IgD-negative memory B cell (primary cell): ENCODE measurements around the gene CAMK2D. TPM values are rescaled to one million over a fixed set of nuclear protein-coding genes. Genes with fewer than 3 reads are reported as not detected.

ENCODE experiments used
- H3K27ac Mint-ChIP-seq, 3 donors: one replicate each; pipeline ENCODE4 v1.8.0; 2020 to 2022; ENCODE audit warnings: mild to moderate bottlenecking in 3 of 3, mixed read lengths in 3 of 3, moderate library complexity in 1 of 3
- H3K27me3 Mint-ChIP-seq: one replicate; pipeline ENCODE4 v1.8.0; 2021; ENCODE audit warnings: mixed read lengths
- H3K36me3 Mint-ChIP-seq: one replicate; pipeline ENCODE4 v1.8.0; 2020; ENCODE audit warnings: mild to moderate bottlenecking, mixed read lengths
- H3K4me1 Mint-ChIP-seq, 3 donors: one replicate each; pipeline ENCODE4 v1.8.0; 2020 to 2022; ENCODE audit warnings: mixed read lengths in 3 of 3, mild to moderate bottlenecking in 1 of 3
- H3K4me3 Mint-ChIP-seq, 4 donors: one replicate each; pipeline ENCODE4 v1.8.0; 2020 to 2022; ENCODE audit warnings: mild to moderate bottlenecking in 4 of 4, mixed read lengths in 4 of 4, moderate library complexity in 3 of 4
- H3K9me3 Mint-ChIP-seq, 3 donors: one replicate each; pipeline ENCODE4 v1.8.0; 2020 to 2021; ENCODE audit warnings: mixed read lengths in 3 of 3, mild to moderate bottlenecking in 1 of 3
- polyA plus RNA-seq: library from polyadenylated mRNA; unstranded; fragments of 300-500 nt; fragmentation: Illumina TruSeq; gene quantifications from one replicate; pipeline ENCODE4 v1.2.3, GENCODE V29; 2021

Gene CAMK2D
- polyA plus RNA-seq, 1 donor from 2014 or later = 14.2 TPM

GRCh38 chr4:113505044-113505443, 256.5 kb downstream of the CAMK2D start:
- Mint-ChIP-seq H3K27me3 (no peaks in the 10 kb centered on the region), H3K27ac (no peak overlapping the region), H3K9me3 (no peaks in the 10 kb centered on the region), H3K4me3 (no peak overlapping the region), H3K36me3 (peaks cover 10% of the 10 kb centered on the region), H3K4me1 (no peaks in the 10 kb centered on the region)

GRCh38 chr4:113504422-113504821, 257.1 kb downstream of the CAMK2D start:
- H3K9me3 Mint-ChIP-seq = no peaks in the 10 kb centered on the region
- H3K4me1 Mint-ChIP-seq = no peaks in the 10 kb centered on the region
- H3K27ac Mint-ChIP-seq = no peak overlapping the region
- peaks cover 10% of the 10 kb centered on the region for H3K36me3 Mint-ChIP-seq
- no peaks in the 10 kb centered on the region for H3K27me3 Mint-ChIP-seq
- H3K4me3 Mint-ChIP-seq = no peak overlapping the region

DNA sequence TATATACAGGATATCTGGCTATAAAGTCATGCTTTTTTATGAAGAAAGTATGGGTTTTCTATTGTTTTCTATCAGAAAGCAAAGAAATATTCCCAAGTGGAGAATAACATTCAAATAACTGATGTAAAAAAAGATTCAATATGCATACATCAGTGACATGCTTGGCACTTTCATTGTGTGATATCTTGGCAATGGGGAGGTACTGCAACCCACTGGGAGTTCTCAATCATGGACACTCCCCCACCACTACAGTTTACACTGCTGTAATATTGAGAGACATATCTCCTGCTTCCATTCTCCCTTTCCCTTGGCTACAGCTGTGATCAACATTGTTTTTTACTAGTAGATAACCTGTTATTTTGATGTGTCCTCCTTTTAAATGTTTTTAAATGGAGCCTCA, 257.8 kb downstream of the CAMK2D start:
- Mint-ChIP-seq H3K4me3 (no peak overlapping the region), H3K36me3 (peaks cover 9% of the 10 kb centered on the region), H3K27ac (no peak overlapping the region), H3K27me3 (no peaks in the 10 kb centered on the region), H3K9me3 (no peaks in the 10 kb centered on the region), H3K4me1 (no peaks in the 10 kb centered on the region)

- Mint-ChIP-seq H3K4me1 (no peaks in the 10 kb centered on the region), H3K9me3 (no peaks in the 10 kb centered on the region), H3K27ac (no peak overlapping the region), H3K4me3 (no peak overlapping the region), H3K36me3 (peaks cover 5% of the 10 kb centered on the region), H3K27me3 (no peaks in the 10 kb centered on the region)
These were observed 258.6 kb downstream of the CAMK2D start for GRCh38 chr4:113502906-113503305.

DNA sequence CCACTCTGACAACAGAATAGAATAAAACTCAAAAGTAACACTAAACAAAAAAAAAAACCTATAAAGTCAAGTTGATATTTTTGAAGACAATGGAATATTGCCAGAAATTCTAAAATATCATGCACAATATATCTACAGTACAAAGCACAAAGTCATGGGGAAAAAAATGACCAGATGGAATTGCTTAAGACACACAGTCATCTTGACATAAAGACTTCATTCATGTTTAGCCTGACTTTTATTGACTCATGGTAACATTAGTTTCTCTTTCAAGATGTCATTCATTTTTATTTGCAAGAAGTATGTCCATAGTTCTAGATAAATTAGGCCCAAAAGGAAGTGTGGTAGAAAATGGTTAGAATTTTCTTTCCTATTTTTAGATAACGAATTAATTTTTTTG, 259.1 kb downstream of the CAMK2D start:
- peaks cover 5% of the 10 kb centered on the region for H3K36me3 Mint-ChIP-seq
- H3K27ac Mint-ChIP-seq = no peak overlapping the region
- H3K9me3 Mint-ChIP-seq = peaks cover 0 to 2% (median 0%) of the 10 kb centered on the region in 3 donors
- no peaks in the 10 kb centered on the region for H3K27me3 Mint-ChIP-seq
- no peak overlapping the region for H3K4me3 Mint-ChIP-seq
- no peaks in the 10 kb centered on the region for H3K4me1 Mint-ChIP-seq

GRCh38 chr4:113500424-113500823, 261.1 kb downstream of the CAMK2D start:
- Mint-ChIP-seq H3K27me3 (no peaks in the 10 kb centered on the region), H3K36me3 (peaks cover 11% of the 10 kb centered on the region), H3K9me3 (peaks cover 0 to 2% (median under 1%) of the 10 kb centered on the region in 3 donors), H3K4me1 (peaks cover 0 to 2% (median 0%) of the 10 kb centered on the region in 3 donors), H3K4me3 (no peak overlapping the region), H3K27ac (no peak overlapping the region)

GRCh38 chr4:113499696-113500095, 261.8 kb downstream of the CAMK2D start:
- H3K27me3 Mint-ChIP-seq = no peaks in the 10 kb centered on the region
- peaks cover 16% of the 10 kb centered on the region for H3K36me3 Mint-ChIP-seq
- peaks cover 0 to 6% (median 2%) of the 10 kb centered on the region in 3 donors for H3K9me3 Mint-ChIP-seq
- H3K27ac Mint-ChIP-seq = no peak overlapping the region
- H3K4me3 Mint-ChIP-seq = no peak overlapping the region
- H3K4me1 Mint-ChIP-seq = peaks cover 0 to 2% (median 0%) of the 10 kb centered on the region in 3 donors

- H3K4me1 Mint-ChIP-seq = peaks cover 0 to 2% (median 0%) of the 10 kb centered on the region in 3 donors
- H3K36me3 Mint-ChIP-seq = peaks cover 13% of the 10 kb centered on the region
- H3K27me3 Mint-ChIP-seq = no peaks in the 10 kb centered on the region
- no peak overlapping the region for H3K4me3 Mint-ChIP-seq
- H3K27ac Mint-ChIP-seq = no peak overlapping the region
- peaks cover 0 to 6% (median 2%) of the 10 kb centered on the region in 3 donors for H3K9me3 Mint-ChIP-seq
These were observed 262.4 kb downstream of the CAMK2D start for GRCh38 chr4:113499166-113499565.

DNA sequence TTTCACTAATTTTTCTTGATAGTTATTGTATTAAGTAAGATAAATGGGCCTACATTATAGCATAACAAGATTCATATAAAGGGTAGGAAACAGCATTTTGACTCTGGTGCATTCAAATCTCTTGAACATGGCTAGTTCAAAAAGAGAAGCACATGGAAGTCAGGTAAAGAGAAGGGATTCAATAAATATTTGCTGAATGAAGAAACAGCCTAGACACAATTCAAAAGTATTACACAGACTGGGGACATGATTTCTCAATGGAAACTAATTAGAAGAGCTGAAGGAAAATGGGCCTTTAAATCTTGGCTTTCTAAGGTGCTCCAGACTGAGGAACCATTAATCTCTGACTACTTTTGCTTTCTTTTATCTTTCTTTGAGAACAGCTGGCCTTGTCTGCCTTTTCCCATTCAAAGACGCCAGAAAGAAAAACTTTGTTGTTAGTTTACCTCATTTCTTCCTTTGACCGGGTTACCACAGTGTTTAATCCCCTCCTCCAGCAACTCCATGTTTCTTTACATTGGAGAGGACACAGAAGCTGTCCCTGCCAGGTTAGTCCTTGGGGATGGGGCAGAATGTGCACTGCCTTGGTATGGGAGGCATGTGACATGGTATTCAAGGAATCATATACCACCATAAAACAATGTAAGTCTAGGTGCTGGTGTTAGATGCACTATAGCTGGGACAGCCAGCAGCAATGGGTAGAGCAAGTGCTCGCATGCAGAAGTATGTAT, 264.2 kb downstream of the CAMK2D start:
- H3K4me3 Mint-ChIP-seq = no peak overlapping the region
- H3K9me3 Mint-ChIP-seq = peaks cover 0 to 6% (median 2%) of the 10 kb centered on the region in 3 donors
- no peak overlapping the region for H3K27ac Mint-ChIP-seq
- no peaks in the 10 kb centered on the region for H3K27me3 Mint-ChIP-seq
- peaks cover 0 to 2% (median 0%) of the 10 kb centered on the region in 3 donors for H3K4me1 Mint-ChIP-seq
- H3K36me3 Mint-ChIP-seq = peaks cover 13% of the 10 kb centered on the region

DNA sequence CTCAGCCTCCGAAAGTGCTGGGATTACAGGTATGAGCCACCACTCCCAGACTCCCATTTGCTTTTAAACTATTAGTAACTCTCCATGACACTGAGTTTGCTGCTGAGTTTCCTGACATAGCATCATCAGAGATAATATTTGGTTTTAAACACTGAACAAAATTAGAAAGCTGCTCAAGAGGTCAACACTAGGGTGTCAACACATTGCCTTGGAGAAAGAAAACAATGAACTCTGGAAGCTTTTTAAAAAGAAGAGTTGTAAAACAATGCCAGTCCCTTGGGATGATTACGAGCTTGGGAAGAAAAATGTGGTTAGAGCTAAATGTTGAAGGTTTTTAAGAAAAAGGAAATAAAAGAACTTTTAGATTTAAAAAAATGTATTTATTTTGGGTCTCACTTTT, 264.8 kb downstream of the CAMK2D start:
- Mint-ChIP-seq H3K4me1 (peaks cover 0 to 2% (median 0%) of the 10 kb centered on the region in 3 donors), H3K27me3 (no peaks in the 10 kb centered on the region), H3K27ac (no peak overlapping the region), H3K4me3 (no peak overlapping the region), H3K9me3 (peaks cover 0 to 6% (median 2%) of the 10 kb centered on the region in 3 donors), H3K36me3 (peaks cover 11% of the 10 kb centered on the region)

DNA sequence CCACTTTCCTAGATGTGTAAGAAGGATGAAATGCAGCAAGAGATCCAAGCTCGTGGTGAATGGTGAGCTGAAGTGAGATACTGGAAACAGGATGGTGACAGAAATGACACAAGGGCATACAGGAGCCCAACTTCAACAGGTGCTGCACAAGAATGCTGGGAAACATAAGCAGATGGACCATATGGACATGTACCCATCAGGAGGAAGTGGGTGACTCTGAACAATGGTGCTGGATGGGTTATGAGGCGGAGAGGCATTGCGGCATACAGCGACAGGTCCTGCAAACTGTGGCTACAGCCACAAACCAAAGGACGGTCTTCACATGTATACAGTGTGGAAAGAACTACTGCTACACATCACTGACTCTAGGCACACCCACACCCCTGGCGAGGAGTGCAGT, 265.7 kb downstream of the CAMK2D start:
- peaks cover 0 to 6% (median 2%) of the 10 kb centered on the region in 3 donors for H3K9me3 Mint-ChIP-seq
- H3K4me3 Mint-ChIP-seq = no peak overlapping the region
- H3K27me3 Mint-ChIP-seq = no peaks in the 10 kb centered on the region
- peaks cover 0 to 2% (median 0%) of the 10 kb centered on the region in 3 donors for H3K4me1 Mint-ChIP-seq
- peaks cover 11% of the 10 kb centered on the region for H3K36me3 Mint-ChIP-seq
- H3K27ac Mint-ChIP-seq = no peak overlapping the region

- H3K9me3 Mint-ChIP-seq = peaks cover 0 to 1% (median 0%) of the 10 kb centered on the region in 3 donors
- H3K36me3 Mint-ChIP-seq = peaks cover 8% of the 10 kb centered on the region
- no peaks in the 10 kb centered on the region for H3K27me3 Mint-ChIP-seq
- H3K27ac Mint-ChIP-seq = no peak overlapping the region
- H3K4me1 Mint-ChIP-seq = no peaks in the 10 kb centered on the region
- no peak overlapping the region for H3K4me3 Mint-ChIP-seq
These were observed 278.4 kb downstream of the CAMK2D start for GRCh38 chr4:113483131-113483530.

DNA sequence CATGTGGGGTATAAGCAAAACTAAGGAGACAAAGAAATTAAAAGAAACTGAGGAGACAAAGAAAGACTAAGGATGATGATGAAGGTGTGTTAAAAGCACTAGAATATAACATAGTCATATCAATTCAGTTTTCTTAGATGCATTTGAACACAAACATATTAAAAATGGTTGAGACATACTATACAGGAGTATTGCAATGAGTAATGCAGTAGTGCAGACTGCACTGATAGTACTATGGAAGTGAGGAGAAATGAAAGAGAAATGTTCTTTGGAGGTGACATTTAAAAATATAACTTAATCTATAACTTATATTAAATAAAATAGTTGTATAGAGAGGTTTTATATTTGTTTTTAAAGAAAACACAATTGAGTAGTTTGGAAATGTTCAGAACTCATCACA, 279.2 kb downstream of the CAMK2D start:
- Mint-ChIP-seq H3K27ac (no peak overlapping the region), H3K4me1 (no peaks in the 10 kb centered on the region)

GRCh38 chr4:113481820-113482219, 279.7 kb downstream of the CAMK2D start:
- no peaks in the 10 kb centered on the region for H3K4me1 Mint-ChIP-seq
- H3K9me3 Mint-ChIP-seq = peaks cover 0 to 3% (median 2%) of the 10 kb centered on the region in 3 donors
- H3K36me3 Mint-ChIP-seq = peaks cover 13% of the 10 kb centered on the region
- no peak overlapping the region for H3K4me3 Mint-ChIP-seq
- no peak overlapping the region for H3K27ac Mint-ChIP-seq
- H3K27me3 Mint-ChIP-seq = no peaks in the 10 kb centered on the region

More for the DNA sequence above, 279.2 kb downstream of the CAMK2D start:
- Mint-ChIP-seq H3K27me3 (no peaks in the 10 kb centered on the region), H3K4me3 (no peak overlapping the region), H3K36me3 (peaks cover 11% of the 10 kb centered on the region), H3K9me3 (peaks cover 0 to 1% (median 0%) of the 10 kb centered on the region in 3 donors)

DNA sequence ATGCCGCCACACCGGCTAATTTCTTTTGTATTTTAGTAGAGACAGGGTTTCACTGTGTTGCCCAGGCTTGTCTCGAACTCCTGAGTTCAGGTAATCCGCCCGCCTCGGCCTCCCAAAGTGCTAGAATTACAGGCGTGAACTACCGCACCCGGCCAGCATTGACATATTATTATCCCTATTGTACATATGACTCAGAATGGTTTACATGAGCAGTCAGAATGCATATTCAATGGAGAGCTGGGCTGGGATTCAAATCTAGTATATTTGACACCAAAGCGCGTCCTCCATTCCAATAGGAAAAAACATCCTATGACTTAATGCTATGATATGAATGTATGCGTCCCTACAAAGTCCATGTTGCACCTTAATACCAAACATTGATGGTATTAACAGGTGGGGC, 281.4 kb downstream of the CAMK2D start:
- peaks cover 5% of the 10 kb centered on the region in 3 donors for H3K9me3 Mint-ChIP-seq
- H3K27me3 Mint-ChIP-seq = no peaks in the 10 kb centered on the region
- no peak overlapping the region for H3K27ac Mint-ChIP-seq
- peaks cover 18% of the 10 kb centered on the region for H3K36me3 Mint-ChIP-seq
- H3K4me1 Mint-ChIP-seq = no peaks in the 10 kb centered on the region
- H3K4me3 Mint-ChIP-seq = no peak overlapping the region

- peaks cover 13% of the 10 kb centered on the region for H3K36me3 Mint-ChIP-seq
These were observed 283.5 kb downstream of the CAMK2D start for GRCh38 chr4:113478032-113478431.

More at GRCh38 chr4:113478032-113478431, 283.5 kb downstream of the CAMK2D start:
- H3K9me3 Mint-ChIP-seq = peaks cover 5% of the 10 kb centered on the region in 3 donors
- no peak overlapping the region for H3K27ac Mint-ChIP-seq
- H3K4me1 Mint-ChIP-seq = no peaks in the 10 kb centered on the region
- H3K27me3 Mint-ChIP-seq = no peaks in the 10 kb centered on the region
- no peak overlapping the region for H3K4me3 Mint-ChIP-seq
